NOMO-1 treated with DMSO at 0.1 percent for 48 hours (cell line): ENCODE results near the gene KCTD11.

Experiments
- DNase-seq: peaks from one replicate; lab custom pipeline; 2025; ENCODE audit not compliant: unreplicated experiment; lab: John Stamatoyannopoulos, UW

Gene KCTD11

GRCh38 chr17:7374353-7374752, 22.4 kb downstream of the KCTD11 start:
- DNase-seq = no peak

DNA sequence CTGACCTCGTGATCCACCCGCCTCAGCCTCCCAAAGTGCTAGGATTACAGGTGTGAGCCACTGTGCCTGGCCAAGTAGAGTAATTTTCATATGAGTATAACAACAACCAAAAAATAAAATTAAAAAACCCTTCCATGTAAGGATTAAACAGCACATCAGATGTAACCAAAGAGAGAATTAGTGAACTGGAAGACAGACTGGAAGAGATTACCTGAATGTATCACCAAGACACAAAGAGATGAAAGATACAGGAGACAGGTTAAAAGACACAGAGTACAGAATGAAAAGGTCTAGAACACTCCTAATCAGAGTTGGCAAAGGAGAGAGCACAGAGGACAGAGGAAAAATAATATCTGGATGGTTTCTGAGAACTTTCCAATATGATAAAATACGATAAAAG, 27.2 kb downstream of the KCTD11 start:
- DNase-seq = no peak

DNA sequence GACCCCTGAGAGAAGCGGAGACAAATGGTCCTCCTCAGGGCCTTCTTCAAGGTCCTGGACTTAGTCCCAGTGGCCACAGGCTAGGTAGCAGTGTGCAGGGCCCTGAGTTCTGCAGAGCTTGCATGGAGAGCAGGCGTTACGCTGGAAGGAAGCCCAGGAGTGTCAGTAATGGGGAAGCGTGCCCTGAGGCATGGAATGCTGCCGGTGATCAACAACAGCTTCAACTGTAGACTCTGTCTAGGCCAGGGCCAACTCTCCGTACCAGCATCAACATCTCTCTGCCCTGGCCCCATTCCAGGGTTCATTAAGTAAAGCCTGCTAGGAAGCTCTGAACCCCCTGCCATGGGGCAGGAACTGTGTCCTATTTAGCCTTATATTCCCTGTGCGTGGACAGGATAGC, 28.4 kb downstream of the KCTD11 start:
- DNase-seq = no peak

- no peak for DNase-seq
Measured at GRCh38 chr17:7380855-7381683, 29.1 kb downstream of the KCTD11 start, which contains the start of gene TNK1. Gene TNK1, plus strand, starts transcription at chr17:7381089. Its CDS starts 1,838 bp downstream, at chr17:7382927.

DNA sequence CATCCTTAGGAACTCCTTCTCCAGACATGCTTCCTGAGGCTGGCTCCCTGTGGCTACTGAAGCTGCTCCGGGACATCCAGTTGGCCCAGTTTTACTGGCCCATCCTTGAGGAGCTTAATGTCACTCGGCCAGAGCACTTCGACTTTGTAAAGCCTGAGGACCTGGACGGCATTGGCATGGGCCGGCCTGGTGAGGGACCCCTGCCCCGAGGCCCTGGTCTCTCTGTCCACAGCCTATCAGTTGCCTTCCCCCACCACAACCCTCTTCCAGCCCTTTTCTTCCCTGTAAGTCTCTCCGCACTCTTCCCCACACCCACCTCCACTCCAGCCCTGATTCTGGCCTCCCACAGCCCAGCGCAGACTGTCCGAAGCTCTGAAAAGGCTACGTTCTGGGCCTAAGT, 30.9 kb downstream of the KCTD11 start:
- DNase-seq = no peak

DNA sequence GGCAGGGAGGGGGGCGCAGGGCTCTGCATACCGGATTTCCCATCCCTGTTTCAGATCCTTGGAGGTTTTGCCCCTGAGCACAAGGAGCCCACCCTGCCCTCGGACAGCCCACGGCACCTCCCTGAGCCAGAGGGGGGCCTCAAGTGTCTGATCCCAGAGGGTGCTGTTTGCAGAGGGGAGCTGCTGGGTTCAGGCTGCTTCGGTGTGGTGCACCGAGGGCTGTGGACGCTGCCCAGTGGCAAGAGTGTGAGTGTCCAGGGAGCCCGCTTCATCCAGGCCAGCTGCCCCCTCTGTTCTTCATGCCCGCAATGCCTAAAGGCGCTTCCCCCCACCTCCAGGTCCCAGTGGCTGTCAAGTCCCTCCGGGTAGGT, 31.4 kb downstream of the KCTD11 start:
- DNase-seq = no peak

- DNase-seq = peak; percentile 17
Measured at GRCh38 chr17:7383742-7384488, 32.0 kb downstream of the KCTD11 start.

DNA sequence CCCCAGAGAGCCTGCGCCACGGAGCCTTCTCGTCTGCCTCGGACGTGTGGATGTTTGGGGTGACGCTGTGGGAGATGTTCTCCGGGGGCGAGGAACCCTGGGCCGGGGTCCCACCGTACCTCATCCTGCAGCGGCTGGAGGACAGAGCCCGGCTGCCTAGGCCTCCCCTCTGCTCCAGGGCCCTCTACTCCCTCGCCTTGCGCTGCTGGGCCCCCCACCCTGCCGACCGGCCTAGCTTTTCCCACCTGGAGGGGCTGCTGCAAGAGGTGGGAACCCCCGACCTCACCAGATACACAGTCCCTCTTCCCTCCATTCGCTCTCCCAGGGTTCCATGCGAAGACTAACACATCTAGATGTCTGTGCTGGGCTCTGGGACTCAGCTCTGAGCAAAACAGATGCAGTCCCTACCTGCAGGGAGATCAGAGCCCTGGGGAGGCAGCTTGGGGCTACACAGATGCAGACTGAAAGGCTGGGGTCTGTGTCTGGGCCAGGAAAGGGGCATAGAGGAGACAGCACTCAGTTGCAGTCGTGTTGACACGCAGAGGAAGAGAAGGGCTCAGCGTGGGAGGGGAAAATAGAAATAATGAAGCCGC, 32.6 kb downstream of the KCTD11 start:
- no peak for DNase-seq

DNA sequence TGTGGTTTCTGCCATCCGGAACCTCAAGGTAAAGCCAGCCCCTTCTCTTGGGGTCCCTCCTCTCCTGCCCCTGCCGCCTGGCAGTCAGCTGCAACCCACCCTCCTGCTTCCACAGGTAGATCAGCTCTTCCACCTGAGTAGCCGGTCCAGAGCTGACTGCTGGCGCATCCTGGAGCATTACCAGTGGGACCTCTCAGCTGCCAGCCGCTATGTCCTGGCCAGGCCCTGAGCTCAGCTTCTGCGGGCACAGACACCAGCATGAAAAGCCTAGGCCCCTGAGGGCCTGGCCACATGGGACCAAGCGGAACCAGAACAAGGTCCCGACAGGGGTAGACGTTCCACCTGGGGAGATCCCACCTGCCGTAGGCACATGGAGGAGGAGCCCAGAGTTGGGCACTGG, 36.9 kb downstream of the KCTD11 start:
- no peak for DNase-seq

DNA sequence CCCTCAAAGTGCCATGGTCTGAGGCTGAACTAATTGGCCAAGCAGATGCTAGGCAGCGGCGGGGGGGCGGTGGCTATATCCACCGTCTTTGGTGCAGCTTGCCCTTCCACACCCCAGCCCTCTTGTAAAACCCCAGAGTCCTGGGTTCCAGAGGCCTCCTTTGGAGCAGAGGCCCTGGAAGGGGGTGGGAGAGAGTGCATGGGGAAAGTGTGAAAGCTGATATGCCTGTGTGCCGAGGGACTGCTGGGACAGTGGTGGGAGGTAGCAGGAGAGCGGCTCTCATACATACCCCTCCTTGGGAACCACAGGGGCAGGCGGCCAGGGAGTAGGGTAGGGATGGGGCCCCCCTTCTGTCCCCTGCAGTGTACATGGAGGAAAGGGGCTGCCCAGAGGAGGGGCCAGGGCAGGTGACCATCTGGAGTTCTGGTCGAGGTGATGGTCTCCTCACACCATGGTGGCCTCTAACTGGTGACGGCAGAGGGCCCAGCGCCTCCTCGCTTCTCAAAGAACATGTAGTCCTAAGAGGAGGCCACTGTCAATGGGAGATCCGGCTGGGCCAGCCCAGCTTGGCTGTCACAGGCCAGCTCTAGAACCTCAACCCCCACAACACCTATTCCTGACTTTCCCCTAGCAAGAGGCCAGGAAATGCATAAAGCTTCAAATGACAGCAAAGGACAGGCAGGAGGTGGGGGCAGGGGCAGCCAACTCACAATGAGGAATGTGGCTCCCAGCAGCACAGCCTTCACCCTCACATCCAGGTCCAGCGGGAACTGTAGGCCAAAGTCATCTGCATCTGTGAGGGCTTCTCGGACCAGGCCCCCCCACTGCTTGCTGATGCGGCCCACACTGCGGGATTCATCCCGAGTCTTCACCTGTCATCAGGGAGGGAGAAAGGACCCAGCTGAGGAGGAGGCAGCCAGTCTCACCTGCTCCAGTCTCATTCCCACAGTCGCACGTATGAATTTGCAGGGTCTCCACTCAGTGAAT, 38.3 kb downstream of the KCTD11 start:
- no peak for DNase-seq

GRCh38 chr17:7391307-7391706, 39.3 kb downstream of the KCTD11 start:
- no peak for DNase-seq

DNA sequence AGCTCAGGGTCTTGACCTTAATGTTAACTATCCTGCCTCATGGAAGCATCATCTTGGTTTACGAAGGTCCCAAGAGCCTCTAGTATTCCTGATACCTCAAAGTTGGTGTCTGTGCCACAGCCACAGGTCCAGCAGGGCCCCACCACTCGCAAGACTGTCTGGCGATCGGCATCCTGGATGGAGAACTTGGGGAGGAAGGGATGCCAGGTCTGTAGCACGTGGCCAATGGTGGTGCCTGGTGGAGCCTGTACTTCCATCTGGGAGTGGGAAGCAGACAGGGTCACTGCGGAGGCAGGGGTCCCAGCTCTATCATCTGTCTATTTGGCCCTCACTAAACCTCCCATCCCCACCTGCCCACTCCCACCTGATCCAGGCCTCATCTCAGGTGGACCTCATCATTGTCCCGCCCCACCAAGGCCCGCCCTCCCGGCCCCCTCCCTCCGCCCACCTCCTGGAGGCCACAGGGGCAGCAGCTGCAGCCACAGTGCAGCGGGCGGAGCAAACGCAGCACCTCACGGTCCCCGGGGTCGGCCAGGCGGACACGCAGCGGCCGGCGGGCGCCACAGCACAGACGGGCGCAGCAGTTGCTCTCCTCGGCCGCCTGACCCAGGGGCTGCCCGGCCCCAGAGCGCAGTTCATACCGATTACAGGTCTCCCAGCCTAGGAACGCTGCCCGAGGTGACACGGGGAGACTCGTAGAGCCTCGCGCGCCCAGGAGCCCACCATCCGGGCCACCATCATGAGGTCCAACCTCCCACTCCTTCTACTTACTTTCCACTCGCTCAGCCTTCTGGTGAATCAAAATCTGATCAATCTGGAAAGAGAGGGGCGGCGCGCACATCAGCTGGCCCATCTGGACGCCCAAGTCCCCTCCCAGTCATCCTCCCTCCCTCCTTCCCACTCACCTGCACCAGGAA, 41.0 kb downstream of the KCTD11 start:
- no peak for DNase-seq

- DNase-seq = peak; percentile 14
Measured at GRCh38 chr17:7393613-7394451, 41.9 kb downstream of the KCTD11 start.

DNA sequence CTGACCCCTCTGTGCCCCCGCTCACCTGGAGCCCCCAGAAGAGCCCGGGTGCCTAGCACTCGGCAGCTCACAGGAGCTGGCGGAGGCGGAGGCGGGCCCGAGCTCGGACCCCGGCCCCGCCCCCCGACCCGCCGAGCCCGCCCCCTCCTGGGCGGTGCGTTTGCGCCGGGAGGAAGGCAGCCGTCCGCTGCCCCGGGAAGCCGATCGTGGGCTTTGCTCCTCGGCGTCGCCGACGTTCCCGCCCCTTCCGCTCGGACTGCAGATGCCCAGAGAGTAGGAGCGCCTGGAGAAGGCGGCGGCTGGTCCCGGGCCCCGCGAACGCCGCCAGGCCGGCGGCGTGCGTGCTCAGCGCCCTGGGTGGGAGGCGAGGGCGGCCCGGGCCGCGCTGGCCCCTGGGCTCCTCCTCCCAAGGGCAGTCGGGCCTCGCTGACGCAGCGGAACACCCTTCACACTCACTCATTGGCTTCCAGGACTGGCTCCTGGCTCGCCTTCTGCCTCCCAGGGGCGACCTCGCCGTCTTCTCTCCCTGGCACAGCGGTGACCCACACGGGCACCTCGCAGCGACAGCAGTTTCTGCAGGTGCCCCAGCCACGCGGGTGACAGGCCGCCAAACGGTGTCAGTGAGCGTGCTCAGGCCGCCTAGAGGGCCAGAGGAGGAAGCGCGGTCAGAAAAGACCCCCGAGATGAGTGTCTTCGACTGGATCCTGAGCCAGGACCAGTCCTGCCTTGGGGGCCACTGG, 42.7 kb downstream of the KCTD11 start, which contains the start of gene PLSCR3:
TSS of gene PLSCR3 (minus strand) at position 74 of the 740 bp plus-strand sequence. CDS start 415 bp downstream, outside the sequence.
- DNase-seq = peak; percentile 72

- no peak for DNase-seq
Measured at GRCh38 chr17:7396147-7396546, 44.2 kb downstream of the KCTD11 start.

DNA sequence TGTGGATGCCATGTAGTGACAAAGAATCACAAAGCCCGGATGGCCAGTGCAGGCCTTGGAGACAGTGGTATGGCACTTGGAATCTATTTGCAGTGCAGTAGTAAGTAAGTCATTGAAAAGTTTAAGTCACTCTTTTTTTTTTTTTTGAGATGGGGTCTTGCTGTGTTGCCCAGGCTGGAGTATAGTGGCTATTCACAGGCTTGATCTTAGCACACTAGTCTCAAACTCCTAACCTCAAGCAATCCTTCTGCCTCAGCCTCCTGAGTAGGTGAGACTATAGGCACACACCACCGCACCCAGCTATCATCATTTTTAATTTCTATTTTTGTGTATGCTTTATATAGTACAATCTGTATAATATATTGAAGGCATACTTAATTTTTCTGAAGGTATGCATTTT, 46.6 kb downstream of the KCTD11 start:
- no peak for DNase-seq

DNA sequence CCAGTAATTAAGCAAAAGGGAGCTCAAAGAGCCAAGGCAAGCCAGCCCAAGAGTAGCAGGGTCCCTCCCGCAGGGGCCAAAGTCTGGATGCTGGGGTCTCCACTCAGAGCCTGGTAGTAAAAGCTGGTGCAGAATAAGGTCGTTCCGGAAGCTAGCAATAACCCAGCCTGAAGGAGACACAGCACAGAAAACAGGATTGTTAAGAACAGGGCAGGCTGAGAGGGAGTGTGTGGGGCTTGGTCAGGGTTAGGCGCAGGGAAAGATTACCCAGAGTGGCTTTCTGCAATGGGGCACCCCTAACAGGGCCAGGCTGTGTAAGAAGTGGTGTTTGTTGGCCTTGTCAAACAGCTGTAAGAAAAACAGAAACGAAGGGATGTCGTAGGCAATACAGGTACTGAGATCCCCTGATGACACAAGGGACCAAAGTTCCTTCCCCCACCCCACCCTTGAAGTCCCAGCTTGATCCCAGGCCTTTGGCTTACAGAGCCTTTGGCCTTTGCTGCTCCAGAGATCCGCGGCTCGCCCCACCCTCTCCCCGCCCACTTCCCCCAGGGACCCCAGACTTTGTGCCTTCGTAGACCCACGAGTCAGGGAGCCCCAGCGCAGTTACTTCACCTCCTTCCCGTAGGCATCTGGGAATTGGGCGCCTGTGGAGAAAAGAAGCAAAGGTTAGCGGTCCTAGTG, 51.2 kb downstream of the KCTD11 start:
- no peak for DNase-seq

GRCh38 chr17:7403727-7403976, 51.7 kb downstream of the KCTD11 start:
- DNase-seq = peak; percentile 63
